GM10266 (cell line): Measurements from ENCODE around the gene LAPTM4A.

ENCODE experiments used
- DNase-seq: peaks from one replicate; pipeline ENCODE4 v3.0.0; 2012; ENCODE audit errors: extremely low spot score
- TF ChIP-seq, protein P1 (sequence below): IDR thresholded peaks from 2 replicates; pipeline ENCODE4 v1.5.1; 2012; ENCODE audit warnings: mild to moderate bottlenecking, low read depth; ENCODE audit not compliant: control insufficient read depth, insufficient read depth; ENCODE audit errors: missing control alignments

Gene LAPTM4A

DNA sequence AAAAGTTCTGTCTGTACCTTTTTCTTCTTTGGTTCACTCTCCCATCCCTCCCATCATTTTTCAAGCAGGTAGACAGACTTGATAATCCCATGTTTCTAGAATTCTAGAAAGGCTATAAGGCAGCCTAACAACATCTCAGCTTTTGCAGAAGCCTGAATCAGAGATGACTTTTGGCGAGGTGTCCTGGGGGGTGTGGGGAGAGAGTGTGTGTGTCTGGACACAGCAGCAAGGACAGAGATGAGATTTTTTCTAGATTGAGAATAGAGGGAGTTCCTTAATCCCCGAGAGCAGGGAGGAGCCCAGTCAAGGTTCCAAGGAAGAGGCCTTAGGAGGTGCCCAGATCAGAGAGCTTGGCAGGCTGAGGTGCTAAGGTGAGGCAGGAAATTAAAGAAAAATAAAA lies 22.0 kb upstream of the LAPTM4A start:
- DNase-seq, result no peak
- TF ChIP-seq, protein P1, sequence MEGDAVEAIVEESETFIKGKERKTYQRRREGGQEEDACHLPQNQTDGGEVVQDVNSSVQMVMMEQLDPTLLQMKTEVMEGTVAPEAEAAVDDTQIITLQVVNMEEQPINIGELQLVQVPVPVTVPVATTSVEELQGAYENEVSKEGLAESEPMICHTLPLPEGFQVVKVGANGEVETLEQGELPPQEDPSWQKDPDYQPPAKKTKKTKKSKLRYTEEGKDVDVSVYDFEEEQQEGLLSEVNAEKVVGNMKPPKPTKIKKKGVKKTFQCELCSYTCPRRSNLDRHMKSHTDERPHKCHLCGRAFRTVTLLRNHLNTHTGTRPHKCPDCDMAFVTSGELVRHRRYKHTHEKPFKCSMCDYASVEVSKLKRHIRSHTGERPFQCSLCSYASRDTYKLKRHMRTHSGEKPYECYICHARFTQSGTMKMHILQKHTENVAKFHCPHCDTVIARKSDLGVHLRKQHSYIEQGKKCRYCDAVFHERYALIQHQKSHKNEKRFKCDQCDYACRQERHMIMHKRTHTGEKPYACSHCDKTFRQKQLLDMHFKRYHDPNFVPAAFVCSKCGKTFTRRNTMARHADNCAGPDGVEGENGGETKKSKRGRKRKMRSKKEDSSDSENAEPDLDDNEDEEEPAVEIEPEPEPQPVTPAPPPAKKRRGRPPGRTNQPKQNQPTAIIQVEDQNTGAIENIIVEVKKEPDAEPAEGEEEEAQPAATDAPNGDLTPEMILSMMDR, result no peak

DNA sequence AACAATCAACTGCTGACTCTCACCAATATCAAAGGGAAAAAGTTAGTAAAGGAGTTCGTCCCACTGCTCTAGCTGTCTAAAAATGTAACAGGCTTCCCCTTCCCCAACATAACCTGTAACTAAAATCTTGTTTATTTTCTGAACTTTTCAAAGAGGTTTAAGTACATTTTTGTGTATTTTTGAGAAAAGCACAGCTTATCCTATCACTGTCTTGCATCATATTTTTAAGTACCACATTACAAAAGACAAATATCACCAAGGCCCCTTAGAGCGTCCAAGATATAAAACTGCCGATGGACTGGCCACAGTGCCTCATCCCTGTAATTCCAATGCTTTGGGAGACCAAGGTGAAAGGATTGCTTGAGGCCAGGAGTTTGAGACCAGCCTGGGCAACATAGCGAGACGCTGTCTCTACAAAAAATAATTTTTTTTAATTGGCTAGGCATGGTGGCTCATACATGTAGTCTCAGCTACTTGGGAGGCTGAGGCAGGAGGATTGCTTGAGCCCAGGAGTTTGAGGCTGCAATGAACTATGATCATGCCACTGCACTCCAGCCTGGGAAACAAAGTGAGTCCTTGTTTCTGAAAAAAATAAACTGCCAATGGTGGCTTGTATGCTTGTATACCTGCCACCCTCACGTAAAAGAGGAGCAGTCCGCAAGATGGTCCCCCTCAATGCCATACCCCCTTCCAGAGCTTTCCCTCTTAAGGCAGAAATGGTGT lies 21.2 kb upstream of the LAPTM4A start:
- TF ChIP-seq, protein P1, result no peak
- DNase-seq, result no peak

DNA sequence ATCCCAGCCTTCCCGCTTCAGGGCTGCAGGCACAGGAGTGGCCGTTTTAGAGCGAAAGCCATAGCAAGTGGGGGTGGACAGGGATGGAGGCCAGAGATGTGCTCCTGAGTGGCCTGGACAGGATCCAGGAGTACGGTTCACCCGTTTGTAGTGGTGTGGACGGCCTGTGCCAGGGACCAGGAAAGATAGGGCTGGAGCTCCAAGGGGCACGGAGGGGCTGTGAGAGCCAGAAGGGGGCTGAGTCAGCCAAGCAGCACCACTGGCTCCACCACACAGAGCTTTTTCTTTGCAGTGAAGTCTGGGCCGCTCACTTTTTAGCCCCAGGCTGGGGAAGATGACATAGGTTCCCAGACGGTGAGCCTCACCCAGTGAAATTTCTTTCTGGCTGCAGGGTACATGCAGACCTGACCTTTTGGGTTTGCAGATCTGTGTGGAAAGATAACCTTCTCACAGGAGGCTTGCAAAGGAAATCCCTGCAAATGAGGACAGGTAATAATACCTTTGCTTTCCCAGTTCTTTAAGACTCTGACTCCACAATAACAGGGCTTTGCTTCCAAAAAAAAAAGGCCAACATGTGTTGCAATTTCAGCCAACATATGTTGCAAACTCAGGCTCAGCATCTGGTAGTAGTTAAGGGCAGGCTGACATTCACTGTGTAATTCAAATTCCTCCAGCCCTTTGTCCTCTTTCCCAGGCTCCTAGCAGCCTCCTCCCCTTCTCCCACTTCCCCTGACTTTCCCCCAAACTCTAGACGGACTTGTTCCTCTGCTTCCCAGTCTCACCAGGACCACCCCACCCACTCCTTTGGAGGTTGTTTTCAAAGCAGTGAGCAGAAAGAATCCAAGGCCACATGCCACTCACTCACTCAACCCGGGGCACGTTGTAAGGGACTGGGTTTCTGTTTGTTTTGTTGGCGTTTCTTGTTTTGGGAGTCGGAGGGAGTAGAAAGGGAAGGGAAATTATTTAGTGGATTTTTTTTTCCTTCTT lies 20.3 kb upstream of the LAPTM4A start:
- TF ChIP-seq, protein P1, result no peak
- no peak for DNase-seq

DNA sequence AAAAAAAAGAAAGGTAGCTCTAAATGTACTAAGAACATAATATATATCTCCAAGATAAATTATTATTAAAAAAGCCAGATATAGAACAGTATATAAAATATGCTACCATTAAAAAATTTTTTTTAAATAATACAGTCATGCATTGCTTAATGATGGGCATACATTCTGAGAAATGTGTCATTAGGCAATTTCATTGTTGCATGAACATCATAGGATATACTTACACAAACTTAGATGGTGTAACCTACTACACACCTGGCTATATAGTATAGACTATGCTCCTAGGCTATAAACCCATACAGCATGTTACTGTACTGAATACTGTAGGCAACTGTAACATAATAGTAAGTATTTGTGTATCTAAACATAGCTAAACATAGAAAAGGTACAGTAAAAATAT lies 18.3 kb upstream of the LAPTM4A start:
- TF ChIP-seq, protein P1, result no peak
- no peak for DNase-seq

DNA sequence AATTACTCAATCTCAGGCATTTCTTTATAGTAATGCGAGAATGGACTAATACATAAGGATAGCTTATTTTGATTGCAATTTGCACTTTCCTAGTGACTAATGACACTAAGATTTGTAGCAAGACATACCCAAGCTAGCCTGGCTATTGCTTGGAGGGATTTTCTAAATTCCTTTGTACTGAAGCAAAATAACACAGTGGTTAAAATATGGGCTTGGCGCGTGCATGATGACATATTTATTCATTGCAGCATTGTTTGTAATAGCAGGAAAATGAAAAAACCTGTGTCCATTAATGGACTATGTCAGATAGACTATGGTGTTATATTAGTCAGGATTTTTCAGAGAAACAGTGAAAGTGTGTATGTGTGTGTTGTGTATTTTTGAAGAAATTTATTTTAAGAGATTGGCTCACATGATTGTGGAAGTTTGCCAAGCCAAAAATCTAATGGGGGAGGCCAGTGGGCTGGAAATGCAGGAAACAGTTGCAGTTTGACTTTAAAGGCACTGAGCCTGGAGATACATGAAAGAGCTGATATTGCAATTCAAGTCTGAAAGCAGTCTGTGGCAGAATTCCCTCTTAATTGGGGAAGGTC lies 16.7 kb upstream of the LAPTM4A start:
- no peak for DNase-seq
- TF ChIP-seq, protein P1, result no peak

DNA sequence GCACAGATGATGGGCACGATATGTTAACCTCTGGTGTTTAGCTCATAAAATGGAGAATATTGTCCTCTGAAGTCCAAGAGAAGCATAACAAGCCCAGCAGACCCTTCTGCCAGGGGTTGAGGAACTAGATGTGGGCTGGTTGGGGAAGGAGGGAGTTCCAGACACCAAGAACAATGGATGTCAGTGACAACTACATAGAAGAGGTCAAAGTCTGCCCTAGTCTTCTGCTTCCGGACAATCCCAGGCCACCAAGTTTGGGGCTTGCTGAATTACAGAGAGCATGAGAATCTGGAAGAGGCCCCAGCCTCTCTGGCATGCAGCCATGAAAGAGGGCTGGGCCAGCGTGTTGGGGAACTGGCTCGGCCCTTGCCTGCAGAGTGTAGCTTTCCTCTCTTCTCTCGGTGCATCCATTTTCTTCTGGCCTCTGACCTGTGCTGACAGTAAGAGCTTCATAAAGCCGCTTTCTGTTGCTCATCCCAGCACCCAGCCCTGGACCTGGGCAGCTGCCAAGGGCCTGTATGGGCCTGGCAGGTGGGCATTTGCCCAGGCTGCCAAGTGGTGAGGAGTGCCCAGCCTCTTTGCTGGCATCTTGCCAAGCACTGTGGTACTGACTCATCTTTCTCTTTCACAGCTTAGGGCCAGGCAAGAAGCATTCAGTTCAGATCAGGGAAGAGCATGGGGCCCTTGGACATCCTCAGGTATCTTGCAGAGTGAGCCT lies 14.6 kb upstream of the LAPTM4A start:
- TF ChIP-seq, protein P1, result no peak
- no peak for DNase-seq
